Cardiac fibroblast (primary cell): ENCODE data around the gene ADD1.

Source experiments
- DNase-seq, 2 donors: peaks; one replicate each; pipeline versions ENCODE4 v3.0.0 to v3.0.0-alpha.2; 2010; ENCODE audit warnings: low read depth in 2 of 2
- H3K4me3 ChIP-seq, 2 donors: replicated peaks in 1 of 2; 1 replicate in 1 of 2; 2 replicates in 1 of 2; pipeline ENCODE4 v1.5.1; 2011; ENCODE audit warnings: low read depth in 2 of 2, low read length in 2 of 2, mild to moderate bottlenecking in 2 of 2, moderate library complexity in 1 of 2
- CTCF ChIP-seq: IDR thresholded peaks from one replicate; pipeline ENCODE4 v1.5.1; 2011; ENCODE audit warnings: low read depth, mild to moderate bottlenecking, low read length, inconsistent platforms

The ADD1 gene

GRCh38 chr4:2927696-2928075 is 84.0 kb downstream of the ADD1 start:
- H3K4me3 ChIP-seq, result no peak overlapping the region
- no peak for TF ChIP-seq CTCF
- no peak for DNase-seq

- H3K4me3 ChIP-seq, result no peak overlapping the region
Measured at GRCh38 chr4:2928242-2929176, 84.9 kb downstream of the ADD1 start.

GRCh38 chr4:2929469-2929868 is 85.8 kb downstream of the ADD1 start:
- no peak for TF ChIP-seq CTCF
- DNase-seq, result no peak
- no peak overlapping the region for H3K4me3 ChIP-seq

More at GRCh38 chr4:2928242-2929176, 84.9 kb downstream of the ADD1 start:
- no peak for DNase-seq
- TF ChIP-seq CTCF, result no peak

GRCh38 chr4:2930135-2930757 is 86.6 kb downstream of the ADD1 start:
- no peak overlapping the region for H3K4me3 ChIP-seq
- no peak for DNase-seq
- TF ChIP-seq CTCF, result no peak

- TF ChIP-seq CTCF, result no peak
- no peak for DNase-seq
- no peak overlapping the region for H3K4me3 ChIP-seq
Measured at GRCh38 chr4:2930758-2931511, 87.3 kb downstream of the ADD1 start.

- no peak overlapping the region for H3K4me3 ChIP-seq
- DNase-seq, result no peak
- no peak for TF ChIP-seq CTCF
Measured at GRCh38 chr4:2931512-2932301, 88.1 kb downstream of the ADD1 start.
